Measurements from ENCODE around the gene IPO13.

DNA sequence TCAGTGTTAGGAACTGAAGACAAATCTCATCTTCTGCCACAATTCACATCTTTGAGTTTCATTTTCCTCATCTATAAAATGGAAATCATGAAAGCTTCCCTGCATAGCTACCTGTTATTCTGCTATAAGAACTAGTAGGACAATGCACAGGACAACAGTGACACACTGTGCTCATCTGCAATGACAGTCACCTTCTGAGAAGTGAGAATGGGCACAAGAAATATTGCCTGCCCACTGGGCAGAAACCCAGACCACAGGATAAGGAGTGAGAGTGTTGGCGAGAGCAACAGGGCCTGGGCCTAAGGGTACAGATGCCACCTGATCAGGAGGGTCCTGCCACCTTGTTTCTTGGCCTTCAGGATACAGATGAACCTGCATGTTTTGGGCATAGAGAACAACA is 36.4 kb upstream of the IPO13 start:
- TF ChIP-seq, protein P1, sequence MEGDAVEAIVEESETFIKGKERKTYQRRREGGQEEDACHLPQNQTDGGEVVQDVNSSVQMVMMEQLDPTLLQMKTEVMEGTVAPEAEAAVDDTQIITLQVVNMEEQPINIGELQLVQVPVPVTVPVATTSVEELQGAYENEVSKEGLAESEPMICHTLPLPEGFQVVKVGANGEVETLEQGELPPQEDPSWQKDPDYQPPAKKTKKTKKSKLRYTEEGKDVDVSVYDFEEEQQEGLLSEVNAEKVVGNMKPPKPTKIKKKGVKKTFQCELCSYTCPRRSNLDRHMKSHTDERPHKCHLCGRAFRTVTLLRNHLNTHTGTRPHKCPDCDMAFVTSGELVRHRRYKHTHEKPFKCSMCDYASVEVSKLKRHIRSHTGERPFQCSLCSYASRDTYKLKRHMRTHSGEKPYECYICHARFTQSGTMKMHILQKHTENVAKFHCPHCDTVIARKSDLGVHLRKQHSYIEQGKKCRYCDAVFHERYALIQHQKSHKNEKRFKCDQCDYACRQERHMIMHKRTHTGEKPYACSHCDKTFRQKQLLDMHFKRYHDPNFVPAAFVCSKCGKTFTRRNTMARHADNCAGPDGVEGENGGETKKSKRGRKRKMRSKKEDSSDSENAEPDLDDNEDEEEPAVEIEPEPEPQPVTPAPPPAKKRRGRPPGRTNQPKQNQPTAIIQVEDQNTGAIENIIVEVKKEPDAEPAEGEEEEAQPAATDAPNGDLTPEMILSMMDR (IDR thresholded peaks at IDR 0.05 in 4 of 5, conservative IDR thresholded peaks at IDR 0.05 in 1 of 5), result no peak
- no peak for TF ChIP-seq POLR2A (IDR thresholded peaks at IDR 0.05)

All from gastrocnemius medialis (tissue), 4 donors.